ENCODE measurements around the gene PAFAH1B1.

The PAFAH1B1 gene

DNA sequence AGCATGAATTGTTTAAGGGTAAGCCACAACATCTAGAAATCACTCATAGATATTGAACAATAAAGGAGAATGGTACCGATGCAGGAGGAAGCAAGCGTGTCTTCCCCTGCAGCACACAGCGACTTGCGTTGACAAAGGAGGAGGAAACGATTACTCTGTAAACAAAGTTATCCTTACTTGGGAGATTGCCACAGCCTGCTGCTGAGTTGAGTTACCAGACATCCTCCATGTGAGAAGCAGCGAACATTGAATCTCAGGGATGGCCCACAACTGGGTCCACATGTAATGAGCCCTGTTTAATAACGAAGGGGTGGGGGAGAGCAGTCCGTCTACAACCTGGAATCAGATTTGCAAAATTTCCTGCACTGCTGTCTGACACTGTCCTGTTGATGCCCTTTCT lies 90.5 kb downstream of the PAFAH1B1 start:
- no peak for DNase-seq (ENCODE audit: low read depth)
- TF ChIP-seq, protein P1, sequence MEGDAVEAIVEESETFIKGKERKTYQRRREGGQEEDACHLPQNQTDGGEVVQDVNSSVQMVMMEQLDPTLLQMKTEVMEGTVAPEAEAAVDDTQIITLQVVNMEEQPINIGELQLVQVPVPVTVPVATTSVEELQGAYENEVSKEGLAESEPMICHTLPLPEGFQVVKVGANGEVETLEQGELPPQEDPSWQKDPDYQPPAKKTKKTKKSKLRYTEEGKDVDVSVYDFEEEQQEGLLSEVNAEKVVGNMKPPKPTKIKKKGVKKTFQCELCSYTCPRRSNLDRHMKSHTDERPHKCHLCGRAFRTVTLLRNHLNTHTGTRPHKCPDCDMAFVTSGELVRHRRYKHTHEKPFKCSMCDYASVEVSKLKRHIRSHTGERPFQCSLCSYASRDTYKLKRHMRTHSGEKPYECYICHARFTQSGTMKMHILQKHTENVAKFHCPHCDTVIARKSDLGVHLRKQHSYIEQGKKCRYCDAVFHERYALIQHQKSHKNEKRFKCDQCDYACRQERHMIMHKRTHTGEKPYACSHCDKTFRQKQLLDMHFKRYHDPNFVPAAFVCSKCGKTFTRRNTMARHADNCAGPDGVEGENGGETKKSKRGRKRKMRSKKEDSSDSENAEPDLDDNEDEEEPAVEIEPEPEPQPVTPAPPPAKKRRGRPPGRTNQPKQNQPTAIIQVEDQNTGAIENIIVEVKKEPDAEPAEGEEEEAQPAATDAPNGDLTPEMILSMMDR (IDR thresholded peaks at IDR 0.05; ENCODE audit: low read depth, low read length, missing control alignments), result no peak

DNA sequence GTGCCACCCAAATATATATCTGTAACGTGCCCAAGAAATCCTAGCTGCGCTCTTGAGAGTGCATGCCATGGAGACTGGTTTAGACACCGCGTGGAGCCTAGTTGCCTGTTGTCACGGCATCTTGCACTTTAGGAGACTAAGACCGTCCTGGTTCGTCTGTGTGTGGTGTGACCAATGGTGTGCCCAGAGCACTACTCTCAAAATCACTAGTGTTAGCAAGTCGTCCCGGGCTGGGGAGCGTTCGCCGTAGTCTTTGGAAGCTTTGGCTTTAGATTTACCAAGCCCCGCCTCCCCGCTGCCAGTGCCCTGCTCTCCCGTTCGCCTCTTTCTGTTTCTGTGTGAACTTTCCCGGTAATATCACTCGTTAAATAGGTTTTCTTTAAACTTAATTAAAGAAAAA lies 91.1 kb downstream of the PAFAH1B1 start:
- TF ChIP-seq, protein P1 (IDR thresholded peaks at IDR 0.05; ENCODE audit: low read depth, low read length, missing control alignments), result no peak
- no peak for DNase-seq (ENCODE audit: low read depth)
- no peak overlapping the region for H3K4me3 ChIP-seq (ENCODE audit: low read depth, low read length)

More for the DNA sequence above, 90.5 kb downstream of the PAFAH1B1 start:
- no peak overlapping the region for H3K4me3 ChIP-seq (ENCODE audit: low read depth, low read length)

DNA sequence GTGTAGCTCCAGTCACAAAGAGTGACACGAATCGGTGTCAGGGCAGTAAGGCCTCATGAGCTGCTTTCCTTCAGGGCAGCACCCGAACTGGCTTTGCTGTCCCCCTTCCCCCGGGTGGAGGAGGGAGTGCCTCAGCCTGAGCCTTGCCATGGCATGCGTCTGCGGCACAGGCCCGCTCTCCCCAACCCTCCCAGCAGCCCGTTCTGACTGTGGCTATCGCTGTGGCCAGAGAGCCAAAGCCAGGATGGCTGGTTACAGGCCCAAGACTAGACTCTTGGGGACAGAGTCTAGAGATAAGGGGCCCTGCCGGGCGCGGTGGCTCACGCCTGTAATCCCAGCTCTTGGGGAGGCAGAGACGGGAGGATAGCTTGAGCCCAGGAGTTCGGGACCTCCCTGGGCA lies 92.2 kb downstream of the PAFAH1B1 start:
- DNase-seq (ENCODE audit: low read depth), result no peak
- no peak overlapping the region for H3K4me3 ChIP-seq (ENCODE audit: low read depth, low read length)
- TF ChIP-seq, protein P1 (IDR thresholded peaks at IDR 0.05; ENCODE audit: low read depth, low read length, missing control alignments), result no peak

DNA sequence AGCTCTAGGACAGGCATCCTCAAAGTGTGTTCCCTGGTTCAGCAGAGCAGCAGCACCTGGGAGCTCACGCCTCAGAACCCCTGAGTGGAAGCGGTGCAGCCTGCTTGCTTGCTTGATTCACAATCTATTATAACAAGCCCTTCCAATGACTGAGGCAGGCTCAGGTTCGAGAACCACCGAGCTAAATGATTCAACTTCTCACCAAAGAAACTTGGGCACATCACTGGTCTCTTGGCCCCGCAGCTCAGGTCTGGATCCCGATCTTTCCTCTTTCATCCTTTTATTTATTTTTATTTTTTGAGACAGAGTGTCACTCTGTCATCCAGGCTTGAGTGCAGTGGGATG lies 93.6 kb downstream of the PAFAH1B1 start:
- no peak overlapping the region for H3K4me3 ChIP-seq (ENCODE audit: low read depth, low read length)
- no peak for DNase-seq (ENCODE audit: low read depth)
- TF ChIP-seq, protein P1 (IDR thresholded peaks at IDR 0.05; ENCODE audit: low read depth, low read length, missing control alignments), result no peak

DNA sequence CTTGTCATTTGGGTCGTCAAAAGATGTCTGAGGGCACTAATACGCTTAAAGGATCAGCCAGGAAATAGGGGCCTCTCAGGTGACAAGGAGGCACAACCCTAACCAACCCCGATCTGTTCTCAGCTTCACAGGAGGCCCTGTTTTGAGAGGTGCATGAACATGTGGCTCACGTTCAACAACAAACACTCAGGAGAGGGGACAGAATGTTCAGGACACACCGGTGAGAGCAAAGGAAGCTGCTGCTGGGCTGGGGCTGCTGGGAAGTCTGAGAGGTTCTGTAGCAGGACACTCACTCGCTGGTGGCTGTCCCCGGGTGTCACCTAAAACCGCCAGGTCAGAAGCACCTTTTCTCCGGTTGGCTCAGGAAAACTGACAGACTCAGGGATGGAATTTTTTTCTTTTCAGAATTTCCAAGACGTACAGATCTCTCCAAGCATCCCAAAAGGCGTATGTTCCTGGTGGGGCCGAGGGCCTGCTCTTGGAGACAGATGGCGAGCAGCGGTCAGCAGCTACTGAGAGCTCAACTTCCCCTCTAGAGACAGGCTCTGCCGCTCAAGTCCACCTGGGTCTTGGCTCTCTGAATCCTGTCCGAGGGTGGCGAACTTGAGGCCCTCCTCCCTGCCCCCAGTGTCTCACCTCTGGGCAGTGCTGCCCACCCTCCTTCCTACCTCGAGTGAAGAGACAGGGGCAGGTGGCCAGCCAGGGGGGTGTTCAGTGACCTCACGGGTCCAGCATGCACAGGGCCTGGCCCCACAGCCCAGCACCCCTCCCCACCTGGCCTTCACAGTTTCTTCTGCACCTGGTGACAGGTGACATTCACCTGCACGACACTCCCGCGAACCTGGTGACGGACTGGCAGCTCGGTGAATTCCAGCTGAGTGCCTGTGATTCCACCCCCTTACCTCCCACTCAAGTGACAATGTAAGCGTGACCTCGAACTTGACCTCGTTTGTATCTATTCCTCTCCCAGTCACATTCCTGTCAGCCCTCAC lies 95.2 kb downstream of the PAFAH1B1 start:
- no peak overlapping the region for H3K4me3 ChIP-seq (ENCODE audit: low read depth, low read length)
- DNase-seq (ENCODE audit: low read depth), result no peak
- TF ChIP-seq, protein P1 (IDR thresholded peaks at IDR 0.05; ENCODE audit: low read depth, low read length, missing control alignments), result no peak

DNA sequence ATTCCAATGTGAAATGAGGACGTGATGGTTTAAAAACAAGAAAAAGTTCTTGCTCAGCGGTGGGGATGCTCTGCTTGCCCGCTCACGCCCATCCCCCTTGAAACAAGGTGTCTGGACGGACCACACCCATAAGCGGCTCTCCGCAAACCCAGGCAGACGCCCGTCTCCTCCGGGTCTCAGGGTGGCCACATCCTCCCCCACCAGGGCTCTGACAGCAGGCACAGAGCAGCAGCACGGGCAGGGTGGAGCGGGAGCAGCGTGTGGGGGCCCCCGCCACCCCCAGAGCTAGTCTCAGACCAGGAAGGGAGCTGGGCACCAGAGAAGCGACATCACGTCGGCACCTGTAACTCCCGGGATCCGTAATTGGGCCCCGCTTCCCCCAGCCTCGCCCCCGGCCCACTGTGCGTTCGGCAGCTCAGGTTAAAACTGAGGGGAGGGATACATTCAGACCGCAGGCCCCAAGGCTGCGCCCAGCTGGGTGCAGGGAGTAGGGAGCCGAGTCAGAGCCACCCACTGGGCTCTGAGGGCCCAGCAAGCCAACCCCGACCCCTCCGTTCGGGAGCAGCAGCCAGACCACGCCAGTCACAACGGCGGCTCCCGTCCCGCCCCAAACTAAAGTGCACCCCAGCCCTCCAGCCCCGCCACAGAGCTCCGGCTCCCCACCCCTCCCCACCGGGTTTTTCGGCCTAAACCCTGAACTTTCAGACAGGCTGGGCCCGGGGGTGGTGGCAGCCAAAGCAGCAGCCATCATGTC lies 96.1 kb downstream of the PAFAH1B1 start:
- TF ChIP-seq, protein P1 (IDR thresholded peaks at IDR 0.05; ENCODE audit: low read depth, low read length, missing control alignments), result no peak
- no peak for DNase-seq (ENCODE audit: low read depth)
- H3K4me3 ChIP-seq (ENCODE audit: low read depth, low read length), result no peak overlapping the region

Data from GM12864 (cell line).